ENCODE data around the gene RGS6.

RGS6 gene

DNA sequence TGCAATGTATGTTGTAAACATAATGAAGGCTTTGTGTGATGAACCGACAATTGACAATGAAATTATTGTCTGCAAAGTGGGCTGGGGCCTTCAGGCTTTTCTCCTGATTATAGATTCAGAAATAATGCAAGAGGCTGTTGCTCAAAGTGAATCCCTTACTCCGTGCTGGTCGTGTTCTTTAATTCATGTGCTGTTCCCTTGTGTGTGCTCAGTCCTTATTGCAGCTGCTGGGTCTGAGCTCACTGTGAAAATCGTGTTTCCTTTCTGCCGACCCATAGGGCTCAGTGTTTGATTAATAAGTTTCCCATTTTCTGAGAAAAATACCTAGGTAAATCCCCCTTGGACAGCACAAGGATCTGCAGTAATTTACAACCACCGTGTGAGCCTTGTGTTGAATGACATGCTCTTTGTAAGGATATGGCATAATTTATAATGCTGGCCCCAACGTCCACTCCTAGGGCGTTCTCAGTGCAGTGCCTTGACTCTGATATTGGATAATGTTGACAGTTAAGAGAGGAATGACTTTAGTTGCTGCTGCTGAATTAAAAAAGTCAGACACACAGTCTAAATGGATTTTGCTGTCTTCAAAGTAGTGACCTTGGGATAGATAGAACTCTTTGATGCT is 81.6 kb downstream of the RGS6 start:
- DNase-seq (ENCODE audit: low read depth in 2 of 2, low spot score in 1 of 2) = no peak

DNA sequence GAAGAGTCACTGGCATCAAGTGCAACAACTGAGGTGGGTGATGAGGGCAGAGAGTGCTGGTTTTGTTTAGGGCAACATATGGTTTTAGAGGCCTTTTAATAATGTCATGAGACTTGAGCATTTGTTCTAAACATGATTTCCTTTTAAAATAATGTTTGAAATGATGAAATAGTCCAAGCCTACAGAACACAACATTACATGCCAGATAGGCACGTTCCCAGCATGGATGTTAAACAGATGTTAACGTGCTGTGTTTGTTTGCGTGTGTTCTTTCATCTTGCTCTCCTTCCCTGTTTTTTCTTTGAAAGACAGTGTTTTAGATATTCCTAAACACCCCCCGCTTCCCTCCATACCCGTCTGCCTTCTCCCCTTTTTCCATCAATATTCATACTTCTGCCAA is 82.3 kb downstream of the RGS6 start:
- no peak for DNase-seq (ENCODE audit: low read depth in 2 of 2, low spot score in 1 of 2)

DNA sequence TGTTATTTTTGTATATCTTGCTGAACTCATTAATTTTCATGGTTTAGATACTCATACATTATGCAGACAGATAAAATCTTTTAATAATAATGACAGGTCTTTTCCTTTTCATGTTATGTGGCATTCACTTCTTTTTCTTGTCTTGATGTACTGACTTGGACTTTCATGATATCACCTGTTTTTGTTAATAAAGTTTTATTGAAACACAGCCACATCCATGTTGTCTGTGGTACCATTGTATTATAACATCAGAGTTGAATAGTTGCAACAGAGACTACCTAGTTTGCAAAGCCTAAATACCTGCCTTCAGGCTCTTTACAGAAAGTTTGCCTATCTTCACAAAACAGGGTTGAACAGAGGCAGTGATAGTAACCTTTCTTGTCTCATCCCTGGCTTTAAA is 85.1 kb downstream of the RGS6 start:
- no peak for DNase-seq (ENCODE audit: low read depth in 2 of 2, low spot score in 1 of 2)

GRCh38 chr14:72023128-72024042 is 91.2 kb downstream of the RGS6 start:
- DNase-seq (ENCODE audit: low read depth in 2 of 2, low spot score in 1 of 2) = no peak

DNA sequence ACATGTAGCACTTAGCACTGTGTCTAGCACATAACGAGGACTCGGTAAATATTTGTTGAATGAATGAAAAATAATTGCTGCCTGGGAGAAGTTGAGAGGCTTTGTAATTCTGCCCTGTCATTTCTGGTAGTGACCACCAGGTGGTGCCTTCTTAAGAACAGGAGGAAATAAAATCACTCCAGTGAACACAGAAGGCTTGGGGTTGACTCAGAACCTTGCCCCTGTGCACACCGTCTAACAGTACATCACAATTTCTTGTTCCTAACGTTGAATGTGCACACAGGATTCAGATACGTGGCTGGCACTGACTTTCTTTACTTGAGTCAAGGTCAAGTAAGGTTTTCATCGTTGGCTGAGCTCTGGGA is 91.8 kb downstream of the RGS6 start:
- DNase-seq (ENCODE audit: low read depth in 2 of 2, low spot score in 1 of 2) = no peak

- DNase-seq (ENCODE audit: low read depth in 2 of 2, low spot score in 1 of 2) = no peak
Observed at GRCh38 chr14:72024504-72024903, 92.3 kb downstream of the RGS6 start.

DNA sequence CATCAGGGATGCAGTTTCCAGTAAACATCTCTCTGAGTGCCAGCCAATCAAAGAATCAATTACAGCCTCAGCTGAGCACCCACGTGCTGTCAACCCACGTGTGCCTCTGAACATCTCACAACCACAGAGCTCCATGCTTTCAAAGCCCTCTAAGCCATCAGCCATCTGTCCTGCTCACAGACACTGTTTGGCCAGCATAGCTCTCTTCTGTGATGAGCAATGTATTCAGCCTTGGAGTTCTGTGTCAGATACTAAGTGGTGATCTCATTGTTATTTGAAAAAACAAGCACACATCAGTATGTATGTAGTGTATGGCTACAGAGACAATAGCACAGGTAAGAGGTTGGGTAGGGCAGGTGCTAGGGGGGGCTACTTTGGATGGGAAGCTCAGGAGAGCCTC is 94.3 kb downstream of the RGS6 start:
- no peak for DNase-seq (ENCODE audit: low read depth in 2 of 2, low spot score in 1 of 2)

DNA sequence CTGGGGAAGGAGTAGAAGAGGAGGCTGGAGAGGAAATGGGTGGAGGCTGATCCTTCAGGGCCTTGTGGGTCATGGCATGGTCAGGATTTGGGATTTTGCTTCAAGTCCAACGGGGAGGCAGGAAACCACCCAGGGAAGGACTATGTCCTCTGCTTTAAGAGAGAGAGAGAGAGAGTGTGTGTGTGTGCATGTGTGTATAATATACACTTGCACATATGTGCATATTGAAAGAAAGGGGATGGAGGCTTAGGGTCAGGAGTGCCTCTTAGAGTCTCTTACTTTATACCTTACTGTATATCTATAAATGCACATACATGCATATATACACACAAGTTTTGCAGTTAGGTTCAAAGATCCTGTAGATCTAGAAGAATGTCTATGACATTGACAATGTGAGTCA is 94.8 kb downstream of the RGS6 start:
- DNase-seq (ENCODE audit: low read depth in 2 of 2, low spot score in 1 of 2) = no peak

DNA sequence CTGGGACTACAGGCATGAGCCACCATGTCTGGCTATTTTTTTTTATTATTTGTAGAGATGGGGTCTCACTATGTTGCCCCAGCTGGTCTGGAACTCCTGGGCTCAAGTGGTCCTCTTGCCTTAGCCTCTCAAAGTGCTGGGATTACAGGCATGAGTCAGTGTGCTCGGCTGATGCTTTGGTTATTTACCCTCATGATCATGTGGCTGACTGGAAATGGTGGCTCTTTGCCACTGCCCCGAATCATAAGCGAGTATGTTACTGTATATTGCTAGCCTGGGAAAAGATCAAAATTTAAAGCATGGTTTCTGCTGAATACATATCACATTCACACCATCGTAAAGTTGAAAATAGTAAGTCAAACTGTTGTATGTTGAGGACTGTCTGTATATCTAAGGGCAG is 101.1 kb downstream of the RGS6 start:
- no peak for DNase-seq (ENCODE audit: low read depth in 2 of 2, low spot score in 1 of 2)

DNA sequence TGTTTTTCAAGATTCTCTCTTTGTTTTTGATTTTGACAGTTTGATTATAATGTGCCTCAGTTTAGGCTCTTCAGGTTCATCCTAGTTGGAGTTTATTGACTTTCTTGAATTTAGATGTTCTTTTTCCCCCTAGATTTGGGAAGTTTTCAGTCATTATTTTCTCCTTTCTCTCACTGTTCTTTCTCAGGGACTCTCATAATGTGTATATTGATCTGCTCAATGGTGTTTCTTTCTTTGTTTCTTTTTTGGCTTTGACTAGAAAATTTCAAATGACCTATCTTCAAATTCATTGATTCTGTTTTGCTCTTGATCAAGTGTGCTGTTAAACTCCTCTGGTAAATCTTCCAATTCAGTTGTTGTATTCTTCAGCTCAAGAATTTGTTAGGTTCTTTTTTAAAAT is 108.3 kb downstream of the RGS6 start:
- DNase-seq (ENCODE audit: low read depth in 2 of 2, low spot score in 1 of 2) = no peak

- no peak for DNase-seq (ENCODE audit: low read depth in 2 of 2, low spot score in 1 of 2)
Observed at GRCh38 chr14:72045271-72045670, 113.0 kb downstream of the RGS6 start.

DNA sequence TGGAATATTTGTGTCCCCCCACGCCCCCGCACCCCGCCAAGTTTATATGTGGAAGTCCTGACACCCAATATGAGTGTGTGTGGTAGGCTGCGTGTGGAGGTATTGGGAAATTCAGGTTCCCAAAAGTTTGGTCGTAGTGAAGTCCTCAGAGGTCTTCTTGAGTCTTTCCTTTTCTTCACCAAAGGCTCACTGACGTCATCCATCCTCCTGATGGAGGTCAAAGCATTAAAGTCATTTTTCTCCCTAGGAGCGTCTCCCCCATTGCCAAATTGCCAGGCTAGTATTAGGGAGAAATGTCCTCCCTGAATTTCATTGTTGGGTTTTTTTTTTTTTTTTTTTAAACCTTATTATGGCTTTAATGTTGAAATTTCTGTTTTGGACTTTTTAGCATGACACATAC is 113.7 kb downstream of the RGS6 start:
- no peak for DNase-seq (ENCODE audit: low read depth in 2 of 2, low spot score in 1 of 2)

DNA sequence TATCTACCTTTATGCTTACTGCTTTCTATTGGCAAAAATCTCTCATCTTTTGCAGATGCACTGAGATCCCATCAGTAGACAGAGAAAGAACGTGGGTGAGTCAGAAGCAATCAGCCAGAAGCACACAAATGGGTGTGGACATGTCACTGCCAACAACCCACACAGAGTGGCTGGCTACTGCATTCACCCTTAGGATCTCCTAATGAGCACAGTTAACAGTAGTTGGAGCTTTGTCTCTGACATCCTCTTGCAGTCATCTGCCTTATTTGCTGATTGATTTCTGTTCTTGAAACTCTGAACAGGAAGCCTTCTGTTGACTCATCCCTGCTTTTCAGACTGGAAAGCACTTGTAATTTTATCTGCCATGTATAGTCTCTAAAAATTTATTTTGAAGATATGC is 117.2 kb downstream of the RGS6 start:
- DNase-seq (ENCODE audit: low read depth in 2 of 2, low spot score in 1 of 2) = no peak

GRCh38 chr14:72052356-72052755 is 120.1 kb downstream of the RGS6 start:
- DNase-seq (ENCODE audit: low read depth in 2 of 2, low spot score in 1 of 2) = no peak

GRCh38 chr14:72053651-72054050 is 121.4 kb downstream of the RGS6 start:
- no peak for DNase-seq (ENCODE audit: low read depth in 2 of 2, low spot score in 1 of 2)

DNA sequence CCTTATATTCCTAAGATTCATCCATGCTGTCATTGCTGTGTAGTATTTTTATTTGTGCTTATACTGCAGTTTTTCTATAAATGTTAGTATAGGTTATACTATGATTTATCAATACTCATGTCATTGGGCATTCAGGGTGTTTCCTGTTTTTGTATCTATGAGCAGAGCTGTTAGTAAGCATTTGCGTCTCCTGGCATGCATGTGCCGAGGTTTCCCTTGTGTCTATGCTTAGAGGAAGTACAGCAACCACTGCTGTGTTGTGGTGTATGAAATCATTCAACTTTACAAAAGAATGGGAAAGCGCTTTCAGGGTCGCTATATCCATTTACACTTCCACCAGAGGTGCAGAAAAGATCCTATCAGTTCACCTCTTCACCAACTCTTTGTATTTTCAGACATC is 122.7 kb downstream of the RGS6 start:
- DNase-seq (ENCODE audit: low read depth in 2 of 2, low spot score in 1 of 2) = no peak

GRCh38 chr14:72057701-72058285 is 125.6 kb downstream of the RGS6 start:
- no peak for DNase-seq (ENCODE audit: low read depth in 2 of 2, low spot score in 1 of 2)

DNA sequence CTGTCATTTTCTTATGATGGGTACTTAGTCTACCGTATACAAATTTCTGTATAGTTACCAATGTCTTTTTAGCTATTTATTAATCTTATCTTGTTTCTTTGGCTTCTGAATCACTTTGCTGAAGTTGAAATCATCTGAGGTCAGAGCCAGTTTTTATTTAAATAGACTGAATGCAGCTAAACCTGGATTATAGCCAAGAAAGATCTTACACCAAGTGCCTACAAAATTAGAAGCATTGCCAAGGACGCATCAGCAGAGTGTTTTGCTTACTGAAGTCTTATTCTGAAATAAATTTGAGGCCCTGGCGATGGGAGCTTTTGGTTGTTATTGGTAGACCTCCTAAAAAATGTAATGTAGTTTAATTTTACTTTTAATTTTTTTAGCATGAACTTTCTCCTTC is 128.2 kb downstream of the RGS6 start:
- DNase-seq (ENCODE audit: low read depth in 2 of 2, low spot score in 1 of 2) = no peak

DNA sequence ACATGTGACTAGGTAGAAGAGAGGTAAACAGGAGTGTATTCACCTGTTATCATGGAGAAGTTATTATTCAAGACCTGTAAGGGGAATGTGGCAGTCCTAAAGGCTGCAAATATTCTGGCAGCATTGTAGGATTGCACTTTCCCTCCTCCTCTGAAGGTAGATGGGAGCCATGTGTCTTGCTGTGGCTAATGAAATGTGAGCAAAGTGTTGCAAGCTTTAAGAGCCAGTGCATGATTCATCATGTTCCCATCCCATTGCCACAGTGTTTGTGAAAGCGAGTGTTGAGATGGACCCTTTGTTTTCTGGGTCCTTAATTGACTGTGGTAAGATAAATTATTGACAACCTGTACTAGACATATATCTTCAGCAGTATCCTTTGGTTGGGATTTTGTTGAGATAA is 128.7 kb downstream of the RGS6 start:
- no peak for DNase-seq (ENCODE audit: low read depth in 2 of 2, low spot score in 1 of 2)

DNA sequence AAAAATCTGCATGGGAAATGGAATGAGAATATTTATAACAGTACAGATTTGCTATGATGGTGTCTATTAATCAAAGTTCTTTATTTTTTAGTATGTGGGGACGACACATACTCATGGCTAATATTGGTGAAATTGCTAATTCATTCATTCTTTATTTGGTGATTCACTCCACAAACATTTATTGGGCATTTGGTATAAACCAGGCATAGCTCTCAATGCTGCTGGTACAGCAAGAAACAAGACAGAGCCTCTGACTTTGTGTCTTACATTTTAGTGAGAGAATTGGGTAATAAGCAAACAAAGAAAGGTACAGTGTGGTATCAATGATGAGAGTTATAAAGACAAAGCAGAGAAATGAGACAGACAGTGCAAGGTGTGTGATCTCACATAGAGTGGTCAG is 129.5 kb downstream of the RGS6 start:
- no peak for DNase-seq (ENCODE audit: low read depth in 2 of 2, low spot score in 1 of 2)

- no peak for DNase-seq (ENCODE audit: low read depth in 2 of 2, low spot score in 1 of 2)
Observed at GRCh38 chr14:72063761-72064282, 131.6 kb downstream of the RGS6 start.

DNA sequence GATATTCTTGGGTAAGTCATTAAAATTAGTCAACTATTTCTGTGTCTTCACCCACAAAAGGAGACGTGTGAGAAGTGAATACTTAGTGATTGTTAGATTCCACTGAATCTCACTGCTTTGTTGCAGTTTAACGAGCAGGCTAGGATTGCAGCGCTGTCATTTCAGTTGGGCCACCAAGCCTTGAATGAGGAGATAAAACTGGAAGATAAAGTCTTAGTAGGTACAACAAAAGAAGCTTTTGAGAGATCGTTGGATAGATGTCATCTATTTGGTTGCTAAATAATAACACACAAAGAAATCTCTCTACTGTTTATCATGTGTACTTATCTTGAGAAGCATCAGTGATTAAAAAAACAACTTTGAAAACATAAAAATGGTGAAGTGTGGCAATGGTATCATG is 132.3 kb downstream of the RGS6 start:
- DNase-seq (ENCODE audit: low read depth in 2 of 2, low spot score in 1 of 2) = no peak
